ENCODE measurements around the gene CMIP. TPM values are rescaled to one million over a fixed set of nuclear protein-coding genes. Genes with fewer than 3 reads are reported as not detected.
A peak's percentile ranks its signal among the peaks of the same experiment; 100 is the strongest.

The CMIP gene
- polyA plus RNA-seq, 3 donors = 0.85 to 61.9 (median 0.93) TPM

- H4K20me1 ChIP-seq (ENCODE audit: insufficient read depth, low read length) = peaks cover 100% of the 10 kb centered on the region
- peaks cover 94% of the 10 kb centered on the region for H3K79me2 ChIP-seq (ENCODE audit: insufficient read depth, low read length)
- intact Hi-C loops (cut with micrococcal nuclease) = no loop called here
- 95% methylated on average over 14 of the region's 14 CpGs for whole genome bisulfite sequencing (ENCODE audit: insufficient coverage)
- no peak overlapping the region for H3K4me2 ChIP-seq (replicated peaks; ENCODE audit: extremely low read depth, low read length, poor library complexity, severe bottlenecking)
- H3K9ac ChIP-seq (ENCODE audit: insufficient read depth, low read length, poor library complexity, severe bottlenecking) = no peak overlapping the region
- no peak for TF ChIP-seq CTCF (IDR thresholded peaks at IDR 0.05)
- H3K4me1 ChIP-seq (ENCODE audit: control insufficient read depth in 1 of 2, insufficient read depth in 2 of 2, low read length in 2 of 2) = no peaks in the 10 kb centered on the region
- no peak overlapping the region for H3K4me3 Mint-ChIP-seq
- no peak overlapping the region for H2AFZ ChIP-seq (ENCODE audit: insufficient read depth, low read depth, low read length, poor library complexity, severe bottlenecking)
- no peaks in the 10 kb centered on the region for H3K27me3 ChIP-seq (ENCODE audit: control insufficient read depth in 2 of 2, insufficient read depth in 2 of 2, low read length in 2 of 2)
- no peak for DNase-seq
- peaks cover 0 to 1% (median 0%) of the 10 kb centered on the region in 3 donors for H3K27me3 Mint-ChIP-seq (ENCODE audit: low read depth in 3 of 3)
- no peak overlapping the region for H3K4me3 ChIP-seq (replicated peaks in 1 of 3; ENCODE audit: low read depth in 2 of 3, low read length in 3 of 3)
- H3K36me3 Mint-ChIP-seq = peaks cover 31 to 47% of the 10 kb centered on the region in 2 donors
- peak overlapping the region in 1 of 2 donors; percentile 33 for H3K27ac ChIP-seq (ENCODE audit: low read depth in 1 of 2, low read length in 2 of 2)
- no peaks in the 10 kb centered on the region for H3K9me3 Mint-ChIP-seq
- H3K27ac Mint-ChIP-seq = peak overlapping the region in 3 of 7 donors; percentile 2 to 84 (median 60)
- H3K36me3 ChIP-seq (replicated peaks in 1 of 2; ENCODE audit: control insufficient read depth in 1 of 2, insufficient read depth in 2 of 2, low read length in 2 of 2) = peaks cover 21 to 71% of the 10 kb centered on the region in 2 donors
- no peaks in the 10 kb centered on the region for H3K9me3 ChIP-seq (replicated peaks in 1 of 2; ENCODE audit: control insufficient read depth in 1 of 2, insufficient read depth in 1 of 2, low read length in 2 of 2)
- peaks cover 12% of the 10 kb centered on the region for H3K4me1 Mint-ChIP-seq
These were observed 139.5 kb downstream of the CMIP start for GRCh38 chr16:81583893-81584631.

GRCh38 chr16:81585785-81586184 is 141.2 kb downstream of the CMIP start:
- no peak overlapping the region for H3K4me3 Mint-ChIP-seq
- peaks cover 0 to 1% (median 0%) of the 10 kb centered on the region in 7 donors for H3K9me3 Mint-ChIP-seq
- Histone ChIP-seq H3K4me3 (replicated peaks in 1 of 3; ENCODE audit: low read depth in 2 of 3, low read length in 3 of 3) (no peak overlapping the region), H4K20me1 (ENCODE audit: insufficient read depth, low read length) (peaks cover 100% of the 10 kb centered on the region), H3K36me3 (replicated peaks in 1 of 2; ENCODE audit: control insufficient read depth in 1 of 2, insufficient read depth in 2 of 2, low read length in 2 of 2) (peaks cover 26 to 88% of the 10 kb centered on the region in 2 donors), H3K4me2 (replicated peaks; ENCODE audit: extremely low read depth, low read length, poor library complexity, severe bottlenecking) (no peak overlapping the region), H3K4me1 (ENCODE audit: control insufficient read depth in 1 of 2, insufficient read depth in 2 of 2, low read length in 2 of 2) (no peaks in the 10 kb centered on the region), H3K9me3 (replicated peaks in 1 of 2; ENCODE audit: control insufficient read depth in 1 of 2, insufficient read depth in 1 of 2, low read length in 2 of 2) (no peaks in the 10 kb centered on the region), H3K27ac (ENCODE audit: low read depth in 1 of 2, low read length in 2 of 2) (no peak overlapping the region), H3K27me3 (ENCODE audit: control insufficient read depth in 2 of 2, insufficient read depth in 2 of 2, low read length in 2 of 2) (no peaks in the 10 kb centered on the region), H2AFZ (ENCODE audit: insufficient read depth, low read depth, low read length, poor library complexity, severe bottlenecking) (no peak overlapping the region), H3K9ac (ENCODE audit: insufficient read depth, low read length, poor library complexity, severe bottlenecking) (no peak overlapping the region), H3K79me2 (ENCODE audit: insufficient read depth, low read length) (peaks cover 97% of the 10 kb centered on the region)
- no peak for DNase-seq
- H3K27me3 Mint-ChIP-seq (ENCODE audit: low read depth in 3 of 3) = peaks cover 0 to 3% (median 0%) of the 10 kb centered on the region in 3 donors
- peaks cover 9% of the 10 kb centered on the region for H3K4me1 Mint-ChIP-seq
- peak overlapping the region in 4 of 7 donors; percentile 3 to 62 (median 57) for H3K27ac Mint-ChIP-seq
- intact Hi-C loops (cut with micrococcal nuclease) = no loop called here
- 88% methylated on average over 6 of the region's 8 CpGs for WGBS (ENCODE audit: insufficient coverage)
- no peak for TF ChIP-seq CTCF (IDR thresholded peaks at IDR 0.05)
- H3K36me3 Mint-ChIP-seq = peaks cover 34 to 62% of the 10 kb centered on the region in 2 donors

All from CD14-positive monocyte (primary cell).